K562 (cell line): ENCODE data around the gene SLC26A2. TPM values are rescaled to one million over a fixed set of nuclear protein-coding genes. Genes with fewer than 3 reads are reported as not detected.
A peak's percentile ranks its signal among the peaks of the same experiment; 100 is the strongest.

Experiments used
- BACH1 ChIP-seq: fragments of 200-800 bp; sonication (Bioruptor generic); IDR thresholded peaks from 2 replicates; pipeline ENCODE4 v1.6.1; 2016; ENCODE audit warnings: missing genetic modification characterization, missing compliant biosample characterization
- DDX20 ChIP-seq: fragments of 450-650 bp; IDR thresholded peaks from 2 replicates; pipeline ENCODE4 v1.6.1; 2016; ENCODE audit warnings: missing genetic modification characterization, low read depth, mild to moderate bottlenecking, missing compliant biosample characterization, moderate library complexity
- HDAC8 ChIP-seq: fragments of 450-650 bp; IDR thresholded peaks from 2 replicates; pipeline ENCODE4 v1.6.1; 2016; ENCODE audit warnings: mild to moderate bottlenecking, missing genetic modification characterization, moderate library complexity, missing compliant biosample characterization
- HES1 ChIP-seq: fragments of 450-650 bp; IDR thresholded peaks from 2 replicates; pipeline ENCODE4 v1.6.1; 2016; ENCODE audit warnings: low read depth, mild to moderate bottlenecking, moderate library complexity
- HNRNPUL1 ChIP-seq: fragments of 200-400 bp; formaldehyde crosslinking; IDR thresholded peaks from 2 replicates; pipeline ENCODE4 v1.6.1; 2017; ENCODE audit warnings: low read length
- KLF16 ChIP-seq: IDR thresholded peaks from 2 replicates; pipeline ENCODE4 v1.6.1; 2016; ENCODE audit warnings: antibody characterized with exemption
- MLX ChIP-seq, 2 experiments: fragments of 450-650 bp in 1 of 2; sonication (generic) in 1 of 2; formaldehyde crosslinking; conservative IDR thresholded peaks; 2 replicates each; pipeline versions ENCODE4 v1.4.0 to v1.8.1; 2020 to 2022; ENCODE audit warnings: mild to moderate bottlenecking in 1 of 2, missing genetic modification reagents in 1 of 2
- MYC ChIP-seq, 2 experiments: fragments of 250-450 bp in 1 of 2; sonication (Bioruptor Pico) in 1 of 2; IDR thresholded peaks; 2 replicates each; pipeline versions ENCODE4 v1.5.1 to v1.6.1; 2012 to 2021; ENCODE audit warnings: low read depth in 2 of 2, borderline replicate concordance in 1 of 2, improper control_type of control experiment in 1 of 2, low read length in 1 of 2, mild to moderate bottlenecking in 1 of 2, moderate library complexity in 1 of 2
- SMARCA4 ChIP-seq: fragments of 450-650 bp; IDR thresholded peaks from 2 replicates; pipeline ENCODE4 v1.6.1; 2016
- STAG1 ChIP-seq: sonication (generic); formaldehyde crosslinking; IDR thresholded peaks from 2 replicates; pipeline ENCODE4 v1.5.0; 2020; ENCODE audit warnings: missing genetic modification reagents, borderline replicate concordance
- YY1 ChIP-seq, 3 experiments: IDR thresholded peaks; 2 replicates each; pipeline ENCODE4 v1.6.1; 2011; ENCODE audit warnings: low read length in 2 of 3, mild to moderate bottlenecking in 2 of 3, moderate library complexity in 2 of 3, borderline replicate concordance in 1 of 3, control low read depth in 1 of 3, low read depth in 1 of 3; ENCODE audit not compliant: insufficient read depth in 3 of 3, insufficient replicate concordance in 2 of 3, control insufficient read depth in 1 of 3, insufficient read length in 1 of 3; ENCODE audit errors: extremely low read depth in 1 of 3
- ZEB2 ChIP-seq: fragments of 450-650 bp; IDR thresholded peaks from 2 replicates; pipeline ENCODE4 v1.6.1; 2016
- polyA plus RNA-seq, 8 experiments: library from polyadenylated mRNA; depleted of rRNA in 4 of 8; stranded (reverse) in 5 of 8; unstranded in 3 of 8; fragments of >200 nt; fragmentation: Nextera tagmentation in 2 of 8; fragmentation: Illumina TruSeq in 1 of 8; extraction: Ambion mirVana in 2 of 8; extraction: Trizol in 1 of 8; gene quantifications; 2 replicates each; pipeline versions ENCODE4 v1.2.1 to v1.2.3, GENCODE V29; 2011 to 2014; ENCODE audit warnings: inconsistent platforms in 1 of 8, missing spikeins in 1 of 8
- total RNA-seq, 7 experiments: library from RNA; depleted of rRNA in 6 of 7; stranded (reverse); fragments of >200 nt in 6 of 7; fragmentation: Illumina TruSeq in 2 of 7; extraction: Trizol in 2 of 7; gene quantifications; 2 replicates each; pipeline versions ENCODE4 v1.2.1 to v1.2.3, GENCODE V29; 2011 to 2021; ENCODE audit warnings: low replicate concordance in 1 of 7
- TF ChIP-seq, protein P1 (sequence below): sonication (generic); formaldehyde crosslinking; IDR thresholded peaks from 2 replicates; pipeline ENCODE4 v1.8.0; 2023; ENCODE audit warnings: mild to moderate bottlenecking, missing genetic modification reagents
- TF ChIP-seq, protein P2 (sequence below): fragments of 450-650 bp; formaldehyde crosslinking; conservative IDR thresholded peaks from 2 replicates; pipeline ENCODE4 v1.4.0; 2022; ENCODE audit warnings: mild to moderate bottlenecking, missing genetic modification characterization

Gene SLC26A2
- total and polyA plus RNA-seq, 9 of the 15 experiments (the other 6 are each of a cell fraction or from before 2014, with no cell fraction given), result 1.1 to 6.3 (median 3.6) TPM

GRCh38 chr5:149959406-149960236 lies 937 bp upstream of the SLC26A2 start (continued):
- TF ChIP-seq, protein P1, sequence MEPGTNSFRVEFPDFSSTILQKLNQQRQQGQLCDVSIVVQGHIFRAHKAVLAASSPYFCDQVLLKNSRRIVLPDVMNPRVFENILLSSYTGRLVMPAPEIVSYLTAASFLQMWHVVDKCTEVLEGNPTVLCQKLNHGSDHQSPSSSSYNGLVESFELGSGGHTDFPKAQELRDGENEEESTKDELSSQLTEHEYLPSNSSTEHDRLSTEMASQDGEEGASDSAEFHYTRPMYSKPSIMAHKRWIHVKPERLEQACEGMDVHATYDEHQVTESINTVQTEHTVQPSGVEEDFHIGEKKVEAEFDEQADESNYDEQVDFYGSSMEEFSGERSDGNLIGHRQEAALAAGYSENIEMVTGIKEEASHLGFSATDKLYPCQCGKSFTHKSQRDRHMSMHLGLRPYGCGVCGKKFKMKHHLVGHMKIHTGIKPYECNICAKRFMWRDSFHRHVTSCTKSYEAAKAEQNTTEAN (CRISPR knock-in tag), result no peak
- TF ChIP-seq MYC (IDR thresholded peaks at IDR 0.05; ENCODE audit: low read depth, low read length) (peak; percentile 48; the same call in 1 of the 2 replicates), MYC (CRISPR knock-in tag; IDR thresholded peaks at IDR 0.05; ENCODE audit: borderline replicate concordance, low read depth) (no peak), BACH1 (tag) (0 out of 2 replicates have a peak, but pooled peaks have one; percentile 55), KLF16 (peak; percentile 21; the same call in 1 of the 2 replicates), DDX20 (tag) (no peak), HES1 (no peak), ZEB2 (peak; percentile 78; the same call in 1 of the 2 replicates), HNRNPUL1 (no peak), STAG1 (CRISPR knock-in tag) (no peak), SMARCA4 (peak; percentile 78; the same call in 1 of the 2 replicates), YY1 (IDR thresholded peaks at IDR 0.05; ENCODE audit: borderline replicate concordance in 1 of 3, control insufficient read depth in 1 of 3, extremely low read depth in 1 of 3, insufficient read depth in 3 of 3, insufficient read length in 1 of 3, insufficient replicate concordance in 2 of 3, low read depth in 1 of 3, low read length in 2 of 3) (no peak), HDAC8 (tag) (0 out of 2 replicates have a peak, but pooled peaks have one; percentile 20), MLX (CRISPR knock-in tag; conservative IDR thresholded peaks at IDR 0.05) (no peak)
- TF ChIP-seq, protein P2, sequence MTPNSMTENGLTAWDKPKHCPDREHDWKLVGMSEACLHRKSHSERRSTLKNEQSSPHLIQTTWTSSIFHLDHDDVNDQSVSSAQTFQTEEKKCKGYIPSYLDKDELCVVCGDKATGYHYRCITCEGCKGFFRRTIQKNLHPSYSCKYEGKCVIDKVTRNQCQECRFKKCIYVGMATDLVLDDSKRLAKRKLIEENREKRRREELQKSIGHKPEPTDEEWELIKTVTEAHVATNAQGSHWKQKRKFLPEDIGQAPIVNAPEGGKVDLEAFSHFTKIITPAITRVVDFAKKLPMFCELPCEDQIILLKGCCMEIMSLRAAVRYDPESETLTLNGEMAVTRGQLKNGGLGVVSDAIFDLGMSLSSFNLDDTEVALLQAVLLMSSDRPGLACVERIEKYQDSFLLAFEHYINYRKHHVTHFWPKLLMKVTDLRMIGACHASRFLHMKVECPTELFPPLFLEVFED, result no peak
